KOPT-K1 (cell line): Measurements from ENCODE around the gene INHA.

Source experiments
- H3K27ac ChIP-seq: fragments of 200-600 bp; sonication (generic); 2 replicates; pipeline ENCODE4 v1.5.1; 2016; ENCODE audit warnings: antibody characterized with exemption, mild to moderate bottlenecking, low read depth, low read length; ENCODE audit not compliant: poor library complexity, severe bottlenecking
- H3K36me3 ChIP-seq: fragments of 200-600 bp; sonication (generic); 2 replicates; pipeline ENCODE4 v1.5.1; 2017; ENCODE audit warnings: antibody characterized with exemption, mild to moderate bottlenecking, low read length, moderate library complexity; ENCODE audit not compliant: insufficient read depth
- H3K9me3 ChIP-seq: fragments of 200-600 bp; sonication (generic); 2 replicates; pipeline ENCODE4 v1.5.1; 2017; ENCODE audit warnings: antibody characterized with exemption, low read length, mild to moderate bottlenecking; ENCODE audit not compliant: insufficient read depth, poor library complexity, severe bottlenecking

INHA gene

DNA sequence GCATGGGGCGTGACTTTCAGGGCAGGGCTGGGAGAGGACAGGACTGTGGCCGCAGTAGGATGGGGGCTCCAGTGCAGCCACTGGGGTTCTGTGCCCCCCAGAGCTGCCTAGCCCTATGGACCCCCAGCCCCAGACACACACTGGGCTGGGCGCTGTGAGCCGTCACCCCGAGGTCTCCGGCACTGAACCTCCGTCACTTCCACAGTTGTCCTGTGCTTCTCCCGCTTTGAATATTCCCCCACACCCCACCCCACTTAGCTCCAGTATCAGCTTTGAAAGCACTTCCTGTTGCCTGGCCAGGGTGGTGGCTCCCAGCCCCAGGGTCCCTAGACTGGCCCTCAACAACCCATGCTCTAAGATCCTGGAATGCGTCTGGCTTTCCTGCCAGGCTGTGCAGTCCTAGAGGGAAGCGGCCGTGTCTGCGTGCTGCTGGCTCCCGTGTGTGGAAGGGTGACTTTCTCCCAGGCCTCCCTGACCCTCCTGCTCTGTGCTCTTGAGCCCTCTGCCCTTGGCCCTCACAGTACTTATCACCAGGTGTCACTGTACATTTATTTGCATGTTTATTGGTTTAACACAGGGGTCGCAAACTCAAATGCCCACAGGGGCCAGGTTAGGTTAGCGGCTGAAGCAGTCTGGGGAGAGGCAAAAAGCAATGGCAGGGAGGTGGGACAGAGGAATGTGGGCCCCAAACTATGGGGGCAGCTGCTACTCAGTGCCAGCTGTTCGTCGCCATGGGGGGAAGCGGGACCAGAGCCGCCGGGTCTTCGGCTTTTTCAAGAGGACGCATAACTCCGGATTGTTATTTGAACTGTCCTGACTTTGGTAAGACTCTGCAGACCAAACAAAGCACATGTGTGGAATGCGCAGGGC, 10.7 kb upstream of the INHA start:
- H3K9me3 ChIP-seq = no peaks in the 10 kb centered on the region
- no peaks in the 10 kb centered on the region for H3K36me3 ChIP-seq
- H3K27ac ChIP-seq = no peak overlapping the region

DNA sequence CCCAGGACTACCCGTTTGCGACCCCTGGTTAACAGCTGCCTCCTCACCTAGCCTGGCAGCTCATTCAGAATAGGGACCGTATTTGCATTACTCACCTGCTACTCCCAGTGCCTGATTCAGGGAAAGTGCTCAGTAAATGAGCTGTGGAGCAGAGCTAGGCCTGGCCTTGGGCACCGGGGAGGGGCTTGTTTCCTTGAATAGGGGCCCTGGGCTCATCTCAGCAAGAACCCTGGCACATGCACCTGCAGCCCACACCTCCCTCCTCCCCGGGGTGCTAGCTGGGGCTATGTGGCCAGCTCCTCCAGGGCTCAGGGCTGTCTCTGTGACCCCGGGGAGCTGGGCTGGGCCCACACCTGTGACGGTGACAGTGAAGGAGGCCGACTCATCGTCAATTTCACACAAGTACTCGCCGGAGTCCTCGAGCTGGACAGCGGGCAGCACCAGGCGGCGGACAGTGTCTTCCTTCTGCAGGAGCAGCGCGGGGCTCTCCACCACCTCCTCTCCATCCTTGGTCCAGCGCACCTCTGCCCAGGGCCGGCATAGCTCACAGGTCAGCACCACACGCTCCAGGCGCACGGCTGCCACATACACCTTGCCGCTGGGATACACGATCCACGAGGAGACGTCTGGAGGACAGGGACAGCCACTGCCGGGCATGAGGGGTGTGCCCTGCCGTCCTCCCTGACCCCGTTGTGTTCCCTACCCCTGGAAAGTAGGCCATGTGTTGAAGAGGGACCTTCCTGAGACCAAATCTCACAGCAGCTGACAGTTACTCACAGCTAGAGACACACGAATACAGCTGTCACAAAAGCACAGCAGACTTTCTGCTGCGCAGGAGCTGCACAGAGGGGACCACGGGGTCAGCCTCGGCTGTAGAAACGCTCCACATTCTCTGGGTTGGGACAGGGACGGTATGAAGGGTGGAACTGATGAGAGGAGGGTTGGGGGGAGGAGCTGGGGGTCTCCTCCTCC, 9.8 kb upstream of the INHA start:
- Histone ChIP-seq H3K27ac (no peak overlapping the region), H3K36me3 (no peaks in the 10 kb centered on the region), H3K9me3 (no peaks in the 10 kb centered on the region)

DNA sequence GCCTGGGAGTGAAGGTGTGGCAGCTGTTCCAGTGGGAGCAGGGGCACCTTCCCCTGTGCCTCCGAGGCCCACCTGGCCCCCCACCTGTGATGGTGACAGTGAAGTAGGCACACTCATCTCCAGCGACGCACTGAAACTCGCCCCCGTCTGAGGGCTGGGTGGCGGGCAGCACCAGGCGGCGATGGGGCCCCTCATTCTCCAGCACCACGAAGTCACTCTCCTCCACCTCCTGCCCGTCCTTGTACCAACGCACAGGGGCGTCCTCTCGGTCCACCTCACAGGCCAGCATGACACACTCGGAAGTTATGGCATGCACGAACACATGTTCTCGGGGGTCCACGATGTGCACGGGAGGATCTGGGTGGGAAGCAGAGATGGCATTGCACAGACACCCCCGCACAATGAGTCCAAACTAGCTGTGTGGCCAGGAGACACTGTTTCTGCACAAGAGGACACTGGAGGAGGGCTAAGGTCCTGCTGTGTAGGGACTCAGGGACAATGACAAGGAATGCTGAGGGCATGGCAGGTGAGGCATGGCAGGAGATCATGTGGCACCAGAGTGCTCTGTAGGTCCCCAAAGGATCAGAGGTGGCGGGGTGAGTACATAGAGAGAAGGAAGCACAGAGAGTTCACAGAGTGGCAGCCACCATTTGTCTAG, 8.7 kb upstream of the INHA start:
- H3K9me3 ChIP-seq = no peaks in the 10 kb centered on the region
- H3K36me3 ChIP-seq = no peaks in the 10 kb centered on the region
- no peak overlapping the region for H3K27ac ChIP-seq

- H3K36me3 ChIP-seq = no peaks in the 10 kb centered on the region
- no peak overlapping the region for H3K27ac ChIP-seq
These were observed 6.7 kb upstream of the INHA start for GRCh38 chr2:219565130-219566080.

DNA sequence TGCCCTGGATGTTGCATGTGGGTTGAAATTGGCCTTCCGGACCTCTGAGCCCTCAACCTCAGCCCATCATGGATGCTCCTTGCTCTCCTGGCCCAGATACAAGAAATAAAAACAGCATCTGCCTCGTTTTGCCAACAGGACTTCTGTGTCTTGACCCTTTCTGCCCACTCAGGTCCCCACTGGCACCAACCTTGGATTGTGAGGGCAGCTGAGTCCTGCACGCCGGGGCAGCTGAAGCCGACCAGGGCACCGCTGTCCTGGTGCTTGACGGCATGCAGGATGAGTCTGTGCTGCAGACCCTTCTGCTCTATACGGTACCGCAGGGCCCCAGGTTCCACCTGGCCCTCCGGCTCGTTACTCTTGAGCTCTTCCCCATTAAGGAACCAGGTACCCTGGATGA, 5.5 kb upstream of the INHA start:
- H3K27ac ChIP-seq = no peak overlapping the region
- no peaks in the 10 kb centered on the region for H3K36me3 ChIP-seq
- H3K9me3 ChIP-seq = no peaks in the 10 kb centered on the region

More at GRCh38 chr2:219565130-219566080, 6.7 kb upstream of the INHA start:
- H3K9me3 ChIP-seq = no peaks in the 10 kb centered on the region

GRCh38 chr2:219567131-219567530, 5.0 kb upstream of the INHA start:
- H3K27ac ChIP-seq = no peak overlapping the region
- H3K9me3 ChIP-seq = no peaks in the 10 kb centered on the region
- H3K36me3 ChIP-seq = no peaks in the 10 kb centered on the region

DNA sequence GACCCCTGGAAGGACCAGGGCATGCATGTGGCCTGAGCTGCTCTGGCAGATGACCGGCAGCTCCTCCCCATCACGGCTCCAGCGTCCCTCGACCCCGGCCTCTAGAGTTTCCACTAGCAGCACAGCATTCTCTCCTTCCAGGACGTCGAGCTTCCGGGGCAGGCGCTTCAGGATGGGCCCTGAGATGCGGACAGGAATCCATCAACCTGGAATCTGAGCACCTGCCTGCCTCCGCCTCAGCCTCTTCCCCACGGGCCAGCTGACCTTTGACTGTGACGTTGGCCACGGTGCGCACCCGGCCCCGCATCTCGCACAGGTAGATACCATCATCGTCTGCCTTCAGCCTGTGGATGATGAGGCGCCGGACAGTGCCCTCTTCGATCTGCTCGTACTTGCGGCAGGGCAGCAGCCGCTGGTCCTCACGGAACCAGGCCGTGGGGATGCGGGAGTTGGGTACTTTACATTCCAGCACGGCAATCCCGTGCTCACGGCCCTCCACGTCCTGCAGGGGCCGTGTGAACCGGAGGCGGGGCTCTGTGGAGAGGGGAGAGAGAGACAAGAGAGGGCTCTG, 4.2 kb upstream of the INHA start:
- Histone ChIP-seq H3K27ac (no peak overlapping the region), H3K9me3 (no peaks in the 10 kb centered on the region), H3K36me3 (no peaks in the 10 kb centered on the region)

GRCh38 chr2:219569041-219569440, 3.1 kb upstream of the INHA start:
- no peak overlapping the region for H3K27ac ChIP-seq
- H3K9me3 ChIP-seq = no peaks in the 10 kb centered on the region
- no peaks in the 10 kb centered on the region for H3K36me3 ChIP-seq

DNA sequence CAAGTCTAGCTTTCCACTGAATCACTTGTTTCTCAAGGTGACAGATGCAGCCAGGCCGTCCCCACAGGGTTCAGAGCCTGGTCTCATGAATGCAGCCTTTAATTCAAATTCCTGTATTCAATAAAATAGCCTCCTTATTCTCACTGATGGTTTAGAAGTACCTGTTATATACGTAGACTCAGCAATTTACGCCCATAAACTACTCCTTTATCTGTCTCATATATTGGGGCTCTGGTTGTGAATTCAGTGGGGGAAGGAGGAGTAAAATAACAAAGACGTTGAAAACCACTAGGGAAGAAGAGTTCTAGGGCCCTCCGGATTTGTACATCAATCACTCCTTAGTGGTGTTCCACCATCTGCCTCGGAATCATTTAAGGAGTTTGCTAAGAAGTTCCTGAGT, 2.5 kb upstream of the INHA start:
- Histone ChIP-seq H3K36me3 (no peaks in the 10 kb centered on the region), H3K9me3 (no peaks in the 10 kb centered on the region), H3K27ac (no peak overlapping the region)

DNA sequence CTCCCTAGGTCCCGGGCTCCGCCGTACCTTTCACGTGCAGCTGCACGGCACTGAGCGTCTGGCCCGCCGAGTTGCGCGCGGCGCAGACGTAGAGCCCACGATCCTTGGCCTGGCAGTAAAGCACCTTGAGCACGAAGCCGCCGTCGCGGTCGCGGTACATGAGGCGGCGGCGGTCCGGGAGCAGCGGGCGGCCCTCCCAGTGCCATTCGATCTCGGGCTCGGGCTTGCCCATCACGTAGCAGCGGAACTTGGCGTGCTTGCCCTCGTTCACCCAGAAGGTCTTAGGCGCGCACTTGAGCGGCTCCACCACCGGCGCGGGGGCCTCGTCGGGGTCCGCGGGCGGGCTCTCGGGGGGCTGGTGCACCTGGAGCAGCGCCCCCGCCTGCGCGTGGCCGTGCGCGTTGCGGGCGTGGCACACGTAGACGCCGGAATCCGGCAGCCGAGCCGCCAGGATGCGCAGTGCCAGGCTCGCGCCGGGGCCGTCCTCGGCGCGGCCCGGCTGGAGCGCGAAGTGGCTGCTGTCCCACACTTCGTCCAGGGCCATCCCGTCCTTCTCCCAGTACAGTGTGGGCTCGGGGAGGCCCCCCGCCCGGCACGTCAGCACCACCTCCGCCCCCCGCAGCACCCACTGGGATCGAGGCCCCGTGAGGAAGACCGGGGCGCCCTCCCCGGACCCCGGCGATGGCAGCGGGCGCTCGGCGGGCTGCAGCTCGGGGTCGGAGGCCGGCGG, 1.8 kb upstream of the INHA start:
- H3K27ac ChIP-seq = no peak overlapping the region
- H3K9me3 ChIP-seq = no peaks in the 10 kb centered on the region
- H3K36me3 ChIP-seq = no peaks in the 10 kb centered on the region

GRCh38 chr2:219570924-219571310, 1.2 kb upstream of the INHA start:
- no peak overlapping the region for H3K27ac ChIP-seq
- no peaks in the 10 kb centered on the region for H3K9me3 ChIP-seq
- H3K36me3 ChIP-seq = no peaks in the 10 kb centered on the region

DNA sequence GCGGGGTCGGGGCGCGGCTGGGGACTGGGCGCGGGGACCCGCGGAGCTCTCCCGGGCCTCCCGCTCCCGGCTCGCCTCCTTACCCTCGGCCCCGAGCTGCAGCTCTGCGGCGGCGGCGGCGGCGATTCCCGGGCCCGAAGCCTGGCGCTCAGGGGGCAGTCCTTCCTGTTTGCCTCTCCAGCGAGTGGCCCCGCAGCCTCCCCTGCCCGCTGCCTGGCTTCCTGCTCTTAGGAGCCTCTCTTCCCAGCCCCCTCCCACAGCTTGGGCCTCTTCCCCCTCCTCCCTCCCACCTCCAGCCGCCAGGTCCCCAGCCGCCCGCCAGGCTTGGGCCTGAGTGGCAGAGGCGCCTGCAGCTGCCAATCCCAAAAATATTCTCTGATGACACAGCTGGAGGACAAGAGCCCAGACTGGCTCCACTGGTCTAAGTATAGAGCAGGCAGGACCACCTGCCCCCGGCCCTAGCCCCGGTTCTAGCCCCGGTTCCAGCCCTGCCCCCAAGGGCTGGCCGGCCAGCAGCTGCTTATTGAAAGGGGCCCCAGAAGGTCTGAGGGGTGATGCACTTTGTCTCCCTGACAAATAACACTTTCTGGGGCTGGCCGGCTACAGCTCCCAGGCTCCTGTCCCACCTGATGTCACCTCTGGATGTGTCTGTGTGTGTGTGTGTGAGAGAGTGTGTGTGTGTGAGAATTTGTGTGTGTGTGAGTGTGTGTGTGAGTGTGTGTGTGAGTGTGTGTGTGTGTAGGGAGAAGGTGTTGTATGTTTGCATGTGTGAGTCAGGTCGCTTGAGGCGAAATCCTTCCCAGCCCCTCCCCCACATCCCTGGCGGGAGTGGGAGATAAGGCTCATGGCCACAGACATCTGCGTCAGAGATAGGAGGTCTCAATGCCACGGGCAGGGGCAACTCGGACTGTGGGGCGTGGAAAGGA, 536 bp upstream of the INHA start, which contains the start of gene OBSL1:
Gene OBSL1 (minus strand): TSS at position 229 of the 926 bp plus-strand sequence. CDS start 307 bp downstream, outside the sequence.
- no peak within 1 kb of the TSS for H3K27ac ChIP-seq
- no peaks in the 10 kb centered on the region for H3K36me3 ChIP-seq
- H3K9me3 ChIP-seq = no peaks in the 10 kb centered on the region
